ENCODE measurements around the gene GID4.

DNA sequence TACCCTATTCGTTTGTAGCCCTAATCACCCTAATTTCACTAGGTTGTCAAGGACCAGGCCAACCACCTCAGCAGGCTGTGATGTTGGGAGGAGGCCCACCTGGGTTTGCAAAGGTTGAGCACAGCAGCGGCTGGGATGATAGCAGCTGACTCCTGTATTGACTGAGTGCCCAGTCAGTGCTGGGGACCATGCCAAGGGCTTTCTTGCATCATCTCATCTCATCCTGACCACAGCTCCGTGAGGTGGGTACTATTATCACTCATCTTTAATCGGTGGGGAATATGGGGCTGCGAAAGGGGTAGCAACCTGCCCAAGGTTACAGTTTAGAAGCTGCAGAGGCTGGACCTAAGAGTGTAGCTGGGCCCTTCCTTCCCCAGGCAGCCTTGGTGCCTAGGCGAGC lies 11.9 kb upstream of the GID4 start:
- TF ChIP-seq POLR2AphosphoS5 (IDR thresholded peaks at IDR 0.05; ENCODE audit: low read depth, low read length) (no peak), FOXP2 (optimal IDR thresholded peaks at IDR 0.05; ENCODE audit: borderline replicate concordance, extremely low read depth, extremely low read length, insufficient read depth) (no peak), SIN3A (IDR thresholded peaks at IDR 0.05; ENCODE audit: borderline replicate concordance, insufficient read depth, low read length) (no peak), TAF1 (IDR thresholded peaks at IDR 0.05; ENCODE audit: borderline replicate concordance, insufficient read depth, low read length) (no peak)
- TF ChIP-seq, protein P1, sequence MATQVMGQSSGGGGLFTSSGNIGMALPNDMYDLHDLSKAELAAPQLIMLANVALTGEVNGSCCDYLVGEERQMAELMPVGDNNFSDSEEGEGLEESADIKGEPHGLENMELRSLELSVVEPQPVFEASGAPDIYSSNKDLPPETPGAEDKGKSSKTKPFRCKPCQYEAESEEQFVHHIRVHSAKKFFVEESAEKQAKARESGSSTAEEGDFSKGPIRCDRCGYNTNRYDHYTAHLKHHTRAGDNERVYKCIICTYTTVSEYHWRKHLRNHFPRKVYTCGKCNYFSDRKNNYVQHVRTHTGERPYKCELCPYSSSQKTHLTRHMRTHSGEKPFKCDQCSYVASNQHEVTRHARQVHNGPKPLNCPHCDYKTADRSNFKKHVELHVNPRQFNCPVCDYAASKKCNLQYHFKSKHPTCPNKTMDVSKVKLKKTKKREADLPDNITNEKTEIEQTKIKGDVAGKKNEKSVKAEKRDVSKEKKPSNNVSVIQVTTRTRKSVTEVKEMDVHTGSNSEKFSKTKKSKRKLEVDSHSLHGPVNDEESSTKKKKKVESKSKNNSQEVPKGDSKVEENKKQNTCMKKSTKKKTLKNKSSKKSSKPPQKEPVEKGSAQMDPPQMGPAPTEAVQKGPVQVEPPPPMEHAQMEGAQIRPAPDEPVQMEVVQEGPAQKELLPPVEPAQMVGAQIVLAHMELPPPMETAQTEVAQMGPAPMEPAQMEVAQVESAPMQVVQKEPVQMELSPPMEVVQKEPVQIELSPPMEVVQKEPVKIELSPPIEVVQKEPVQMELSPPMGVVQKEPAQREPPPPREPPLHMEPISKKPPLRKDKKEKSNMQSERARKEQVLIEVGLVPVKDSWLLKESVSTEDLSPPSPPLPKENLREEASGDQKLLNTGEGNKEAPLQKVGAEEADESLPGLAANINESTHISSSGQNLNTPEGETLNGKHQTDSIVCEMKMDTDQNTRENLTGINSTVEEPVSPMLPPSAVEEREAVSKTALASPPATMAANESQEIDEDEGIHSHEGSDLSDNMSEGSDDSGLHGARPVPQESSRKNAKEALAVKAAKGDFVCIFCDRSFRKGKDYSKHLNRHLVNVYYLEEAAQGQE (IDR thresholded peaks at IDR 0.05; ENCODE audit: insufficient read depth in 1 of 2, low read depth in 2 of 2, low read length in 2 of 2) = no peak
